Ishikawa (cell line): ENCODE measurements around the gene SBK1.

ENCODE experiments used
- CEBPB ChIP-seq: IDR thresholded peaks from 2 replicates; pipeline ENCODE4 v1.6.1; 2012
- CREB1 ChIP-seq: IDR thresholded peaks from 2 replicates; pipeline ENCODE4 v1.6.1; 2012; ENCODE audit warnings: low read depth
- EGR1 ChIP-seq: IDR thresholded peaks from 2 replicates; pipeline ENCODE4 v1.6.1; 2012
- EP300 ChIP-seq: IDR thresholded peaks from 2 replicates; pipeline ENCODE4 v1.6.1; 2012; ENCODE audit warnings: borderline replicate concordance
- FOXM1 ChIP-seq: IDR thresholded peaks from 2 replicates; pipeline ENCODE4 v1.6.1; 2012; ENCODE audit warnings: low read depth, borderline replicate concordance
- NFIC ChIP-seq: IDR thresholded peaks from 2 replicates; pipeline ENCODE4 v1.6.1; 2012
- RAD21 ChIP-seq: IDR thresholded peaks from 2 replicates; pipeline ENCODE4 v1.6.1; 2012; ENCODE audit warnings: low read depth
- TAF1 ChIP-seq: IDR thresholded peaks from 2 replicates; pipeline ENCODE4 v1.6.1; 2012; ENCODE audit warnings: low read depth, mild to moderate bottlenecking
- TCF12 ChIP-seq: IDR thresholded peaks from 2 replicates; pipeline ENCODE4 v1.6.1; 2012; ENCODE audit warnings: low read depth
- TEAD4 ChIP-seq: IDR thresholded peaks from 2 replicates; pipeline ENCODE4 v1.6.1; 2012
- YY1 ChIP-seq: IDR thresholded peaks from 2 replicates; pipeline ENCODE4 v1.6.1; 2012; ENCODE audit warnings: low read depth
- ZBTB7A ChIP-seq: IDR thresholded peaks from 2 replicates; pipeline ENCODE4 v1.6.1; 2012; ENCODE audit warnings: low read depth
- TF ChIP-seq, protein P1 (sequence below): IDR thresholded peaks from 2 replicates; pipeline ENCODE4 v1.6.1; 2012; ENCODE audit warnings: low read depth, mild to moderate bottlenecking
- TF ChIP-seq, protein P2 (sequence below): IDR thresholded peaks from 2 replicates; pipeline ENCODE4 v1.6.1; 2012
- TF ChIP-seq, protein P3 (sequence below): IDR thresholded peaks from 2 replicates; pipeline ENCODE4 v1.6.1; 2012

Gene SBK1

DNA sequence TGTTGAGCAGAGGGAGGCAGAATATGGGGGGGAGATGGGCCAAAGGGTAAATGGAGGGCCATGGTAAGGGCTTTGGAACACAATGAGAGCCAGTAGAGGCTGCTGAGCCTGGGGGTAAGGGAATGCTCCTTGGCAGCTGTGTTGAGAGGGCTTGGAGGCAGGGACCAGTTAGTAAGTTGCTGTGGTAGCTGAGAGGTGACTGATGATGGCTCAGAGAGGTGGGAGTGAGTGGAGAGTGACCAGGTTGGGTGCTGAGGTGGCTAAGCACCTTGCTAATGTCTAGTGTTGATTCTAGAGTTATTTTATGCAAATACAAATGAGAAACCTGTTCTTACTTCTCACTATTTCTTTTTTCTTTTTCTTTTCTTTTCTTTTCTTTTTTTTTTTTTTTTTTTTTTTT is 10.8 kb downstream of the SBK1 start:
- no peak for TF ChIP-seq EP300
- TF ChIP-seq TAF1, result no peak
- no peak for TF ChIP-seq EGR1
- no peak for TF ChIP-seq CREB1

DNA sequence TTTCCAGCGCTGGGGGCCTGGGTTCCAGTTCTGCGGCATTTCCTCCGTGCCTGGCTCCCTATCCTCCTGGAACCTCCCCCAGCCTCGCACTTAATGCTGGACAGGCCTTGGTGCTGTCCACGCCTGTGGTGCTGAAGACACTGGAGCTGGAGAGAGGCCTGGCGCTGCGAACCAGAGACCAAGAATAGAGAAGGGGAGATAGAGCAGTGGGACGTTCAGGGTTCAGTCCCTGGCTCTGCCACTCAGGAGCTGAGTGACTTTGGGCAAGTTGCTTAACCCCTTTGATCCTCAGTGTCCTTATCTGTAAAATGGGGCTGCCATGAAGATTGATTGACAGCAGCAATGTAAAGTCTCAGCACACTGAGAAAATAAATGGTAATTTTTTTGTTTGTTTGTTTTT is 11.9 kb downstream of the SBK1 start:
- TF ChIP-seq TEAD4 (peak; percentile 16; the same call in 1 of the 2 replicates), CEBPB (no peak), RAD21 (no peak; the same call in 1 of the 2 replicates), NFIC (no peak), YY1 (0 out of 2 replicates have a peak, but pooled peaks have one; percentile 22), EP300 (no peak), TCF12 (peak; percentile 27; the same call in 1 of the 2 replicates), TAF1 (no peak), ZBTB7A (no peak), FOXM1 (no peak), EGR1 (no peak), CREB1 (no peak)
- TF ChIP-seq, protein P1, sequence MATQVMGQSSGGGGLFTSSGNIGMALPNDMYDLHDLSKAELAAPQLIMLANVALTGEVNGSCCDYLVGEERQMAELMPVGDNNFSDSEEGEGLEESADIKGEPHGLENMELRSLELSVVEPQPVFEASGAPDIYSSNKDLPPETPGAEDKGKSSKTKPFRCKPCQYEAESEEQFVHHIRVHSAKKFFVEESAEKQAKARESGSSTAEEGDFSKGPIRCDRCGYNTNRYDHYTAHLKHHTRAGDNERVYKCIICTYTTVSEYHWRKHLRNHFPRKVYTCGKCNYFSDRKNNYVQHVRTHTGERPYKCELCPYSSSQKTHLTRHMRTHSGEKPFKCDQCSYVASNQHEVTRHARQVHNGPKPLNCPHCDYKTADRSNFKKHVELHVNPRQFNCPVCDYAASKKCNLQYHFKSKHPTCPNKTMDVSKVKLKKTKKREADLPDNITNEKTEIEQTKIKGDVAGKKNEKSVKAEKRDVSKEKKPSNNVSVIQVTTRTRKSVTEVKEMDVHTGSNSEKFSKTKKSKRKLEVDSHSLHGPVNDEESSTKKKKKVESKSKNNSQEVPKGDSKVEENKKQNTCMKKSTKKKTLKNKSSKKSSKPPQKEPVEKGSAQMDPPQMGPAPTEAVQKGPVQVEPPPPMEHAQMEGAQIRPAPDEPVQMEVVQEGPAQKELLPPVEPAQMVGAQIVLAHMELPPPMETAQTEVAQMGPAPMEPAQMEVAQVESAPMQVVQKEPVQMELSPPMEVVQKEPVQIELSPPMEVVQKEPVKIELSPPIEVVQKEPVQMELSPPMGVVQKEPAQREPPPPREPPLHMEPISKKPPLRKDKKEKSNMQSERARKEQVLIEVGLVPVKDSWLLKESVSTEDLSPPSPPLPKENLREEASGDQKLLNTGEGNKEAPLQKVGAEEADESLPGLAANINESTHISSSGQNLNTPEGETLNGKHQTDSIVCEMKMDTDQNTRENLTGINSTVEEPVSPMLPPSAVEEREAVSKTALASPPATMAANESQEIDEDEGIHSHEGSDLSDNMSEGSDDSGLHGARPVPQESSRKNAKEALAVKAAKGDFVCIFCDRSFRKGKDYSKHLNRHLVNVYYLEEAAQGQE, result peak; percentile 99
- TF ChIP-seq, protein P2, sequence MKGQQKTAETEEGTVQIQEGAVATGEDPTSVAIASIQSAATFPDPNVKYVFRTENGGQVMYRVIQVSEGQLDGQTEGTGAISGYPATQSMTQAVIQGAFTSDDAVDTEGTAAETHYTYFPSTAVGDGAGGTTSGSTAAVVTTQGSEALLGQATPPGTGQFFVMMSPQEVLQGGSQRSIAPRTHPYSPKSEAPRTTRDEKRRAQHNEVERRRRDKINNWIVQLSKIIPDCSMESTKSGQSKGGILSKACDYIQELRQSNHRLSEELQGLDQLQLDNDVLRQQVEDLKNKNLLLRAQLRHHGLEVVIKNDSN, result no peak
- TF ChIP-seq, protein P3, sequence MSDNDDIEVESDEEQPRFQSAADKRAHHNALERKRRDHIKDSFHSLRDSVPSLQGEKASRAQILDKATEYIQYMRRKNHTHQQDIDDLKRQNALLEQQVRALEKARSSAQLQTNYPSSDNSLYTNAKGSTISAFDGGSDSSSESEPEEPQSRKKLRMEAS, result peak; percentile 81

DNA sequence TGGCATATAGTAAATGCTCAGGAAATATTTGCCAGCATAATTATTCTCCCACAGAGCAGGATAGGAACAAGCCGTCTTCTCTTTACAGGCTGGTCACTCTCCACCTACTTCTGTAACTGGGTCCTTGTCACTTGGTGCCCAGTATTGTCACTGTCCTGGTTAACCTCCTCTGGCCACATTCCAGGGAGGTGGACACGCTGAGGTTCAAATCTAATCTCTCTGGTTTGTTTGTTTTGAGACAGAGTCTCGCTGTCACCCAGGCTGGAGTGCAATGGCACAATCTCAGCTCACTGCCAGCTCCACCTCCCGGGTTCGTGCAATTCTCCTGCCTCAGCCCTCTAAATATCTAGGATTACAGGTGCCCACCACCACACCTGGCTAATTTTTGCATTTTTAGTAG is 15.6 kb downstream of the SBK1 start:
- no peak for TF ChIP-seq CREB1
- no peak for TF ChIP-seq NFIC
- TF ChIP-seq ZBTB7A, result no peak
- TF ChIP-seq CEBPB, result no peak
- TF ChIP-seq TAF1, result no peak
- TF ChIP-seq, protein P3, result no peak
- no peak for TF ChIP-seq TCF12
- TF ChIP-seq, protein P1, result no peak
- TF ChIP-seq TEAD4, result no peak
- TF ChIP-seq EGR1, result no peak

DNA sequence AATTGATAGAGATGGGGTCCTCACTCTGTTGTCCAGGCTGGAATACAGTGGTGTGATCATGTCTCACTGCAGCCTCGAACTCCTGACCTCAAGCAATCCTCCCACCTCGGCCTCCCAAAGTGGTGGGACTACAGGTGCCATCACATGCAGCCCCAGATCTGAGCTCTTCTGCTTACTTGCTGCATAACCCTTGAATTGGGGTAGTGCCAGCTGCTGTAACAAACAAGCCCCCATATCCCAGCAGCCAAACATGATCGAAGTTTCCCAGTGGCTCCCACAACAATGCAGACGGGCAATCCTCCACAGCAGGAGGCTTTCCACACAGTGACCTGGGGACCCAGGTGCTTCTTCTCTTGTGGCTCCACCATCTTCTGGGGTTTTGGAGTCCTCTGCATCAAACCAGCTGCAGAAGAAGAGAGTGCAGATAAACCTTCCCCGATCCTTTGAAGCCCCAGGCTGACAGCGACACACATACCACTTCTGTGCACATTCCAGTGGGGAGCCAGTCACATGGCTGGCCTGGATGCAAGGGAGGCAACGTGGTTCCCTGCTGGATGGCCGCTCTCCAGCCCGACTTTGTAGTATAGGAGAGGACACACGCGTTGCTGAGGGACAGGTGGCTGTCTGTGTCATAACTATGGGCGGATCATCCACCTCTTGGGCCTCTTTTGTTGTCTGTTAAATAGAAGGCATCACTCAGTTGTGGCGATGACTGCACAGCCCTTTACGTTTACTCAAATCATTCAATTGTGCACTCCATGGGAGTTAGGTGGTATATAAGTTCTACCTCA is 16.7 kb downstream of the SBK1 start:
- no peak for TF ChIP-seq RAD21
- no peak for TF ChIP-seq TEAD4
- no peak for TF ChIP-seq ZBTB7A
- no peak for TF ChIP-seq CEBPB
- TF ChIP-seq TCF12, result no peak
- no peak for TF ChIP-seq NFIC
- TF ChIP-seq, protein P2, result no peak
- no peak for TF ChIP-seq TAF1
- TF ChIP-seq YY1, result no peak
- TF ChIP-seq, protein P1, result no peak
- no peak for TF ChIP-seq EP300
- no peak for TF ChIP-seq CREB1
- no peak for TF ChIP-seq FOXM1
- TF ChIP-seq, protein P3, result no peak
- no peak for TF ChIP-seq EGR1
